HepG2 (cell line): Measurements from ENCODE around the gene SPATS2. TPM values are rescaled to one million over a fixed set of nuclear protein-coding genes. Genes with fewer than 3 reads are reported as not detected.

Experiments
- ATAC-seq: fragments of 200-7000 bp; cut with Tn5 transposase; 3 replicates; pipeline ENCODE4 v1.9.1; 2020; ENCODE audit warnings: mild to moderate bottlenecking, moderate library complexity
- BruUV-seq: library from RNA; stranded (reverse); fragments of 400-500 nt; replicated peaks from 2 replicates; lab custom pipeline; 2021; lab: Mats Ljungman, UMichigan
- CTCF ChIA-PET: fragments of 300-600 bp; formaldehyde crosslinking; extraction: SDS; loops from one replicate; lab custom pipeline; 2021; ENCODE audit warnings: low total read pairs, inconsistent platforms, low intra/inter-chr PET ratio; lab: Yijun Ruan, JAX
- POLR2A ChIA-PET: fragments of 350-600 bp; sonication (Branson Sonifier 250); formaldehyde crosslinking; loops from one replicate; lab custom pipeline; 2020; ENCODE audit warnings: antibody characterized with exemption, inconsistent platforms; lab: Yijun Ruan, JAX
- DNase-seq: peaks from one replicate; pipeline ENCODE4 v3.0.0-alpha.2; 2015; ENCODE audit warnings: low spot score
- FAIRE-seq: peaks from 3 replicates; lab custom pipeline; 2011; peaks lifted over from hg19 to GRCh38; lab: Jason Lieb, UNC
- H2AFZ ChIP-seq: one replicate; pipeline ENCODE4 v1.6.1; 2011; ENCODE audit warnings: low read length, inconsistent platforms
- H3K27ac ChIP-seq: fragments of 300-600 bp; 3 replicates; pipeline ENCODE4 v1.8.0; 2011; ENCODE audit warnings: mixed run types, mild to moderate bottlenecking, mixed read lengths, low read length, inconsistent platforms; ENCODE audit not compliant: insufficient read depth; ENCODE audit errors: extremely low read length
- H3K27me3 ChIP-seq, 2 experiments: fragments of 200-600 bp in 1 of 2; 2 replicates in 1 of 2; 3 replicates in 1 of 2; pipeline versions ENCODE4 v1.6.0 to v1.8.0; 2011; ENCODE audit warnings: low read length in 2 of 2, mild to moderate bottlenecking in 2 of 2, moderate library complexity in 2 of 2, inconsistent platforms in 1 of 2; ENCODE audit not compliant: insufficient read depth in 2 of 2, control insufficient read depth in 1 of 2
- H3K36me3 ChIP-seq, 2 experiments: fragments of 200-600 bp in 1 of 2; replicated peaks in 1 of 2; 2 replicates in 1 of 2; 3 replicates in 1 of 2; pipeline versions ENCODE4 v1.5.1 to v1.8.0; 2011; ENCODE audit warnings: low read length in 2 of 2, inconsistent platforms in 1 of 2; ENCODE audit not compliant: insufficient read depth in 2 of 2, control insufficient read depth in 1 of 2
- H3K4me1 ChIP-seq: 2 replicates; pipeline ENCODE4 v1.5.1; 2012; ENCODE audit warnings: low read length, inconsistent platforms; ENCODE audit not compliant: insufficient read depth
- H3K4me2 ChIP-seq: 2 replicates; pipeline ENCODE4 v1.6.0; 2011; ENCODE audit warnings: low read depth, low read length, inconsistent platforms
- H3K4me3 ChIP-seq, 3 experiments: fragments of 200-600 bp in 1 of 3; sonication (generic), shearing (Covaris generic) in 1 of 3; replicated peaks in 1 of 3; 2 replicates each; pipeline ENCODE4 v1.5.1; 2011 to 2016; ENCODE audit warnings: low read length in 3 of 3, inconsistent platforms in 2 of 3, low read depth in 2 of 3, mild to moderate bottlenecking in 2 of 3, control low read depth in 1 of 3, mixed read lengths in 1 of 3; ENCODE audit not compliant: insufficient read depth in 1 of 3
- H3K79me2 ChIP-seq: one replicate; pipeline ENCODE4 v1.6.1; 2011; ENCODE audit warnings: low read length, inconsistent platforms; ENCODE audit not compliant: insufficient read depth
- H3K9ac ChIP-seq: 2 replicates; pipeline ENCODE4 v1.6.0; 2011; ENCODE audit warnings: mild to moderate bottlenecking, low read depth, low read length, inconsistent platforms; ENCODE audit not compliant: insufficient read depth
- H3K9me3 ChIP-seq: 2 replicates; pipeline ENCODE4 v1.5.1; 2012; ENCODE audit warnings: mild to moderate bottlenecking, low read length
- H4K20me1 ChIP-seq: 2 replicates; pipeline ENCODE4 v1.6.0; 2011; ENCODE audit warnings: inconsistent platforms, mild to moderate bottlenecking, low read length, moderate library complexity; ENCODE audit not compliant: insufficient read depth
- HNRNPLL ChIP-seq: fragments of 200-400 bp; formaldehyde crosslinking; IDR thresholded peaks from 2 replicates; pipeline ENCODE4 v1.6.1; 2017; ENCODE audit warnings: mild to moderate bottlenecking, low read depth, low read length; ENCODE audit not compliant: poor library complexity, severe bottlenecking
- MAFF ChIP-seq: IDR thresholded peaks from 2 replicates; pipeline ENCODE4 v1.6.1; 2011; ENCODE audit warnings: low read depth, low read length, improper control_type of control experiment
- MAFK ChIP-seq, 2 experiments: IDR thresholded peaks in 1 of 2; conservative IDR thresholded peaks in 1 of 2; 2 replicates each; pipeline ENCODE4 v1.6.1; 2011; ENCODE audit warnings: improper control_type of control experiment in 2 of 2, low read length in 2 of 2
- NFRKB ChIP-seq: fragments of 450-650 bp; IDR thresholded peaks from 2 replicates; pipeline ENCODE4 v1.6.1; 2017
- RARG ChIP-seq: sonication (generic); formaldehyde crosslinking; IDR thresholded peaks from 2 replicates; pipeline ENCODE4 v1.4.0; 2020; ENCODE audit warnings: low read depth, mild to moderate bottlenecking, missing genetic modification reagents
- WGBS: methylation state at CpG from one replicate; pipeline ENCODE4 v1.1.6; 2017; ENCODE audit warnings: low lambda C conversion rate; 5-methylcytosine and 5-hydroxymethylcytosine counted together
- in situ Hi-C: cut with HindIII; loops from 2 replicates; pipeline ENCODE4 v1.10.0; 2017; ENCODE audit warnings: low pct_unique_long_range_greater_than_20kb; ENCODE audit not compliant: extremely low pct_ligation_motif_present
- intact Hi-C: fragments of 100-400 bp; cut with micrococcal nuclease; formaldehyde crosslinking; loops from one replicate; pipeline ENCODE4 v1.10.0; 2022; ENCODE audit not compliant: unreplicated experiment
- polyA plus RNA-seq, 8 experiments: library from polyadenylated mRNA; depleted of rRNA in 3 of 8; stranded (reverse) in 7 of 8; unstranded in 1 of 8; fragments of >200 nt; fragmentation: Illumina TruSeq in 4 of 8; extraction: Trizol in 4 of 8; gene quantifications; 2 replicates each; pipeline versions ENCODE4 v1.2.1 to v1.2.3, GENCODE V29; 2011 to 2016; ENCODE audit warnings: low read depth in 4 of 8, missing spikeins in 1 of 8, mixed read lengths in 1 of 8; ENCODE audit not compliant: insufficient read depth in 1 of 8
- total RNA-seq, 5 experiments: library from RNA; depleted of rRNA; stranded (reverse); fragments of >200 nt; fragmentation: Illumina TruSeq; extraction: Trizol; gene quantifications; 2 replicates each; pipeline ENCODE4 v1.2.3, GENCODE V29; 2016; ENCODE audit warnings: low read depth in 1 of 5

SPATS2 gene
- total and polyA plus RNA-seq, 2 of the 13 experiments (the other 11 are each of a cell fraction or from before 2014, with no cell fraction given): 19.3 to 28.1 TPM

DNA sequence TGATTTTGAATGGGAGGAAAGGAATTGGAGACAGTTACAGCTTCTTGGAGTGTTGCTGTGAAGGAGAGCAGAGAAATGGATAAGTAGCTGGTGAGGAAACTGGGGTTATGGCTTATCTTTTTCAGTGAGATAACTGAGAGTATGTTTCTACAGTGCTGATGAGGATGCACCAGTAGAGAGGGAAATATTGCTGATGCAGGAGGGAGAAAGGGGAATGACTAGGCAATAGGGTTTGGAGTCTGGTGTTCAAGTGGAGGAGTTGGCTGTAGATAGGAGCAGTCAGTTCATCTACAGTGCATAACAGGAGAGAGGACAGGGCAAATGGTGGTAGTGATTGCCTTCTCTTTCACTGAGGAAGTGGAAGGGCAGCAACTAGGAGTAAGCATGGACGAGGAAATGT is 33.0 kb downstream of the SPATS2 start:
- ChIA-PET POLR2A (interaction anchor here (1.6 kb wide), 1 partner anchor 33 kb away, joined by 6 read pairs; the partner anchor contains the start of gene SPATS2), CTCF (no interaction called here)
- no TSS peak for BruUV-seq
- H3K36me3 ChIP-seq: no peaks in the 10 kb centered on the region
- ATAC-seq (no peak; the same call in 2 of the 3 replicates), FAIRE-seq (no peak), DNase-seq (no peak)
- H3K4me3 ChIP-seq: no peak overlapping the region
- no peaks in the 10 kb centered on the region for H3K9me3 ChIP-seq
- in situ Hi-C loops: no loop called here
- no peaks in the 10 kb centered on the region for H4K20me1 ChIP-seq
- WGBS: 100% methylated on average over 1 of the region's 1 CpG
- no peak overlapping the region for H3K27ac ChIP-seq
- no peak for TF ChIP-seq HNRNPLL
- peak in 1 of 2 experiments; percentile 17; a peak in 1 of 4 replicates for TF ChIP-seq MAFK (conservative IDR thresholded peaks at IDR 0.05 in 1 of 2, IDR thresholded peaks at IDR 0.05 in 1 of 2; ENCODE audit: low read length in 2 of 2)
- 0 out of 2 replicates have a peak, but pooled peaks have one; percentile 24 for TF ChIP-seq MAFF
- H3K4me1 ChIP-seq: peaks cover 63% of the 10 kb centered on the region
- H3K79me2 ChIP-seq: peaks cover 49% of the 10 kb centered on the region
- H3K9ac ChIP-seq: no peak overlapping the region
- no peak overlapping the region for H2AFZ ChIP-seq
- intact Hi-C loops: no loop called here
- no peaks in the 10 kb centered on the region for H3K27me3 ChIP-seq
- no peak overlapping the region for H3K4me2 ChIP-seq

DNA sequence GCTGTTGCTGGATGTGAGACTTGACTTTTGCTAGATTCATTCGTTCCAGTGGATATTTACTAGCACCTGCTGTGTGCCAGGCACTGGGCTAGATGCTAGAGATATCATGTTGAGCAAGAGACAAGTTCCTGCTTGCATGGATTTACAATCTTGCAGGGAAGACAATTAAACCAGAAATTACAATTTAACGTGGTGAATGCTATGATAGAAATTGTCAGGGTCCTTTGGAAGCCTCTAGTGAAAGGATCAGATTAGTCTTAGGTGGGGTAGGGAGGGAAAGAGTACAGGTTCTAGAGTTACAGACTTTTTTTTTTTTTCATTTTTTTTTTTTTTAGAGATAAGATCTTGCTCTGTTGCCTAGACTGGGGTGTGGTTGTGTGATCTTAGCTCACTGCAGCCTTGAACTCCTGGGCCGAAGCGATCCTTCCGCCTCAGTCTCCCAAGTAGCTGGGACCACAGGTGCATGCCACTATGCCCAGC is 36.7 kb downstream of the SPATS2 start:
- 83% methylated on average over 5 of the region's 5 CpGs for WGBS
- H3K4me1 ChIP-seq: peaks cover 49% of the 10 kb centered on the region
- FAIRE-seq: no peak
- no peaks in the 10 kb centered on the region for H4K20me1 ChIP-seq
- H3K9ac ChIP-seq: no peak overlapping the region
- in situ Hi-C loops (no loop called here), intact Hi-C loops (no loop called here)
- TF ChIP-seq RARG (CRISPR knock-in tag): no peak
- no peak for TF ChIP-seq NFRKB
- BruUV-seq: no TSS peak
- CTCF ChIA-PET: no interaction called here
- H3K4me3 ChIP-seq: no peak overlapping the region
- H3K36me3 ChIP-seq: peaks cover 1 to 2% of the 10 kb centered on the region in 2 experiments; a peak in 1 of 5 replicates
- no peaks in the 10 kb centered on the region for H3K27me3 ChIP-seq
- ATAC-seq: no peak
- H3K4me2 ChIP-seq: no peak overlapping the region
- H3K79me2 ChIP-seq: peaks cover 35% of the 10 kb centered on the region
- POLR2A ChIA-PET: interaction anchor here (0.6 kb wide), 1 partner anchor 17 kb away, joined by 3 read pairs; no protein-coding TSS in a partner anchor
- no peak overlapping the region for H2AFZ ChIP-seq
- H3K9me3 ChIP-seq: no peaks in the 10 kb centered on the region
- no peak for DNase-seq
- no peak overlapping the region for H3K27ac ChIP-seq
